Activated CD4-positive, alpha-beta T cell treated with anti-CD3 and anti-CD28 coated beads, Interleukin-2, amount 10 ng/mL, durations not matched to agents 7 days and 5 days (primary cell): ENCODE measurements around the gene PADI3. TPM values are rescaled to one million over a fixed set of nuclear protein-coding genes. Genes with fewer than 3 reads are reported as not detected.

Source experiments
- CTCF ChIA-PET: fragments of 350-600 bp; sonication (Branson Sonifier 250); formaldehyde crosslinking; loops from one replicate; lab custom pipeline; 2021; ENCODE audit warnings: antibody characterized with exemption; lab: Charles Lee
- POLR2A ChIA-PET: fragments of 350-600 bp; sonication (Branson Sonifier 250); formaldehyde crosslinking; loops from one replicate; lab custom pipeline; 2021; ENCODE audit warnings: antibody characterized with exemption; lab: Charles Lee
- DNase-seq: peaks from one replicate; pipeline ENCODE4 v3.0.0-alpha.2; 2020
- H3K27ac Mint-ChIP-seq: one replicate; pipeline ENCODE4 v1.8.0; 2021; ENCODE audit warnings: mild to moderate bottlenecking, moderate library complexity, mixed read lengths
- H3K27me3 Mint-ChIP-seq: one replicate; pipeline ENCODE4 v1.8.0; 2021; ENCODE audit warnings: mixed read lengths
- H3K36me3 Mint-ChIP-seq: one replicate; pipeline ENCODE4 v1.8.0; 2021; ENCODE audit warnings: low read depth, mixed read lengths
- H3K4me1 Mint-ChIP-seq: one replicate; pipeline ENCODE4 v1.8.0; 2021; ENCODE audit warnings: mixed read lengths
- H3K4me3 Mint-ChIP-seq: one replicate; pipeline ENCODE4 v1.8.0; 2021; ENCODE audit warnings: mild to moderate bottlenecking, moderate library complexity, mixed read lengths
- H3K9me3 Mint-ChIP-seq: one replicate; pipeline ENCODE4 v1.8.0; 2021; ENCODE audit warnings: mixed read lengths
- total RNA-seq, 2 experiments: library from RNA; stranded (reverse); gene quantifications; one replicate each; pipeline ENCODE4 v1.2.3, GENCODE V29; 2021

The PADI3 gene
- total RNA-seq, 2 experiments from 2014 or later: not detected

DNA sequence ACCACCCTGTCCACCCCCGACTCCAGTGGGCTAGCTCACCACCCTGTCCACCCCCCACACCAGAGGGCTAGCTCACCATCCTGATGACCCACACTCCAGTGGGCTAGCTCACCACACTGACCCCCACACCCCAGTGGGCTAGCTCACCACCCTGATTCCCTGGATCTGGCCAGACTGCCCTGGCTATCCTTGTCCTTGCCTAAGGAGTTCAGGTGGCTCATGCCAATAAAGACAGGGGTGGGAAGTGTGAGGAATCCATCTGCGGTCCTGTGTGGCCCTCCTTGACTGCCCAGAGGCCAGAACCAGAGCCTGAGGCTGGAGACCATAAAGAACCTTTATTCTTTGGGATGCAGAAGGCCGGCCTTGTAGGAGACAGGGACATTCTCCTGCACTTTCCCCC, 40.4 kb upstream of the PADI3 start:
- ChIA-PET POLR2A (no interaction called here), CTCF (interaction anchor here (1.0 kb wide), 1 partner anchor 16 kb away, joined by 5 read pairs; no protein-coding TSS in a partner anchor)
- DNase-seq: no peak
- Mint-ChIP-seq H3K4me1 (peaks cover 48% of the 10 kb centered on the region), H3K36me3 (no peaks in the 10 kb centered on the region), H3K27ac (no peak overlapping the region), H3K4me3 (no peak overlapping the region), H3K27me3 (peaks cover 35% of the 10 kb centered on the region), H3K9me3 (no peaks in the 10 kb centered on the region)

DNA sequence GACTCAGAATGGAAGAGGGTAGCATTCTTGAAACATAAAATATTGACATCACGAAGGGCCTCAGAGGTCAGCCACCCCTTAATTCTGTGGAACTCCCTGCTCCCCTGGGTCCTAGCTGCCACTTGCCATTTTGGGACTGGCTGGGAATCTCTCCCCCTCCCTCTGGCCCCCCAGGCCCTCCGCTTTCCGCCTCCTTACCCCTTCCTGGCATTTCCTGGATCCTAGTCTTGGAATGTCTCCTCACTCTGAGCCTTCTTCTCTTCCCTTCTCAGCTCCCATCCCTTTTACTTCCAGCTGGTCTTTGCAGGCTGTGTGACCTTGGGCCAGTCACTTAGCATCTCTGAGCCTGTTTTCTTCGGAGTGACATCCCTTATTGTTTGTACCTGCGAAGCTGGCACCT, 39.5 kb upstream of the PADI3 start:
- Mint-ChIP-seq H3K4me3 (no peak overlapping the region), H3K36me3 (no peaks in the 10 kb centered on the region), H3K9me3 (no peaks in the 10 kb centered on the region), H3K27ac (no peak overlapping the region), H3K27me3 (peaks cover 35% of the 10 kb centered on the region), H3K4me1 (peaks cover 40% of the 10 kb centered on the region)
- CTCF ChIA-PET: no interaction called here
- no peak for DNase-seq
- POLR2A ChIA-PET: no interaction called here

DNA sequence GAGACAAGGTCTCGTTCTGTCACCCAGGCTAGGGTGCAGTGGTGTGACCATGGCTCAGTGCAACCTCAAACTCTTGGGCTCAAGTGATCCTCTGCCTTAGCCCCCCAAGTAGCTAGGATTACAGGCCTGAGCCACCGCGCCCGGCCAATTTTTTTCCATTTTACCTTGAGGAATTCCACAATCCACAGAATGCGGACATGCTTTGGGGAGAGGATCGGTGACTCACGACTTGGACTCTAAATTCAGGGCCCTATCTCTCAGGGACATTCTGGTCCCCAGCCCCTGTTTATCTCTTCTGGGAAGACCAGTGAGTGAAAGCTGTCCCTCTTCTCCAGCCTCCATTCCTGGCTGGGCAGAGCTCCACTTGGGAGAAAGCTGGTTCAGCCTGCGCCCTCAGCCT, 38.7 kb upstream of the PADI3 start:
- Mint-ChIP-seq H3K27me3 (peaks cover 34% of the 10 kb centered on the region), H3K9me3 (no peaks in the 10 kb centered on the region), H3K27ac (no peak overlapping the region), H3K4me3 (no peak overlapping the region), H3K36me3 (no peaks in the 10 kb centered on the region), H3K4me1 (peaks cover 37% of the 10 kb centered on the region)
- CTCF ChIA-PET: no interaction called here
- no peak for DNase-seq
- POLR2A ChIA-PET: no interaction called here

DNA sequence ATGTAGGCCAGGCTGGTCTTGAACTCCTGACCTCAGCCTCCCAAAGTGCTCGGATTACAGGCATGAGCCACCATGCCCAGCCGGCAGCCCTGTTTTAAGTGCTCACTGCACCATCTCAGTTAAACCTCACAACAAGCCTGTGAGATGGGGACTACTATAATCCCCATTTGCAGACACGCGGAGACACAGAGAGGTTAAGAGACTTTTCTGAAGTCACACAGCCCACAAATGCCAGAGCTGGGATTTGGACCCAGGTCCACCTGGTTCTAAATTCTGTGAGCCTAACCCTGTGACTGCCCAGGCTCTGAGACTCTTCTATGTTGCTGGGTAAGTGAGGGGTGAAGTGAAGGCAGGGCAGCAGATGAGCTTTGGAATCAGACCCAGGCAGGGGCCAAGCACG, 37.5 kb upstream of the PADI3 start:
- no peak for DNase-seq
- H3K4me1 Mint-ChIP-seq: peaks cover 36% of the 10 kb centered on the region
- H3K27ac Mint-ChIP-seq: no peak overlapping the region
- no peak overlapping the region for H3K4me3 Mint-ChIP-seq
- H3K9me3 Mint-ChIP-seq: no peaks in the 10 kb centered on the region
- H3K27me3 Mint-ChIP-seq: peaks cover 37% of the 10 kb centered on the region
- CTCF ChIA-PET: no interaction called here
- POLR2A ChIA-PET: no interaction called here
- H3K36me3 Mint-ChIP-seq: no peaks in the 10 kb centered on the region

DNA sequence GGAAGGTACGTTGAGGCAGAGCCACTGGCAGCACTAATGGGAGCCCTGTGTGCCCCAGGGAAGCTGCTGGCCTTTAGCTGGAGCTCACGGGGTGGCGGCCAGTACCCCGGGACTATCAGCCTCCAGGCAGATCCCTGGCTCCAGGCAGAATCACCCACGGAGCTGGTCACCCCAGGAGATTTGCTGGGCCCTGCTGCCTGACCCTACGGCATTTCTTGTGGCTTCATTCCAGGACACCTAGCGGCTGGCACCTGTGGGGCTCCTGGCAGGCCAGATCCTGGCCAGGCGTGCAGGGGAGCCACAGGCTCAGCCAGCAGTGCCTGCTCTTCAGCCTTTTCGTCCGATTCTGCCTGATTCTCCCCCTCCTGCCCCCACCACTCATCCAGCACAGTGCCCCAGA, 36.9 kb upstream of the PADI3 start:
- POLR2A ChIA-PET: no interaction called here
- CTCF ChIA-PET: interaction anchor here (0.7 to 1.5 kb wide), 3 partner anchors 8 to 123 kb away, joined by 3 to 4 read pairs (median 3); no protein-coding TSS in a partner anchor
- no peak for DNase-seq
- Mint-ChIP-seq H3K4me1 (peaks cover 36% of the 10 kb centered on the region), H3K27me3 (peaks cover 38% of the 10 kb centered on the region), H3K36me3 (no peaks in the 10 kb centered on the region), H3K27ac (no peak overlapping the region), H3K4me3 (no peak overlapping the region), H3K9me3 (no peaks in the 10 kb centered on the region)

DNA sequence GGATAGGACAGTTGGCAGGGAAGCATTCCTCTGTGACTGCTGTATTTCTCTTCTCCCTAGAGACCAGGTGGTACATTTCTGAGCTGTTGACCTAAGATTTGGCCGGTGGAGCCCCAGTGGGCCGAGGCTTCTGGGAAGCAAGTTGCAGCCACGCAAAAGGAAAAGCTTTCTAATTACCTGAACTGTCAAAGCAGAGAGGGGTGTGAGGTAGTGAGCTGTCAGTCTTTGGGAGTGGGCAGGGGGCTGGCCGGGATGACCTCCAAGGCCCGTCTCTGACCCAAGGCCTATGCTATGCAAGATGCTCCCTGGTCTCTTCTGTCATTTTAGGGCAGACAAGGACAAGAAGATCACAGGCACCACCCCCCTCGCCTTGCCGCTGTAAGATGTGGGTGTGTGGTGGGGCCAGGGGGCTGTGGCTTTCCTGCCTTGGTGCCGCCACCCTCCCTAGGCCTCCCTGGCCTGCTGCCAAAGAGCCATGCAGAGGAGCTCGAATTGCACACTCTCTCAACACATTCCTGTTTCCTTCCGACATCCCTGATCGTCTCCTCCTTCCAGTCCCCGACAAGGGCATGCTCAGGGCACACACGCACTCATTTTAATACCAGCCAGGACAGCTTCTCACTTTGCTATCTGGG, 36.3 kb upstream of the PADI3 start:
- Mint-ChIP-seq H3K4me1 (peaks cover 30% of the 10 kb centered on the region), H3K4me3 (peak overlapping the region; percentile 5), H3K36me3 (no peaks in the 10 kb centered on the region), H3K27ac (no peak overlapping the region), H3K27me3 (peaks cover 39% of the 10 kb centered on the region), H3K9me3 (no peaks in the 10 kb centered on the region)
- ChIA-PET CTCF (interaction anchor here (0.7 to 1.5 kb wide), 4 partner anchors 8 to 123 kb away, joined by 3 to 4 read pairs (median 3); no protein-coding TSS in a partner anchor), POLR2A (no interaction called here)
- DNase-seq: peak; percentile 74

DNA sequence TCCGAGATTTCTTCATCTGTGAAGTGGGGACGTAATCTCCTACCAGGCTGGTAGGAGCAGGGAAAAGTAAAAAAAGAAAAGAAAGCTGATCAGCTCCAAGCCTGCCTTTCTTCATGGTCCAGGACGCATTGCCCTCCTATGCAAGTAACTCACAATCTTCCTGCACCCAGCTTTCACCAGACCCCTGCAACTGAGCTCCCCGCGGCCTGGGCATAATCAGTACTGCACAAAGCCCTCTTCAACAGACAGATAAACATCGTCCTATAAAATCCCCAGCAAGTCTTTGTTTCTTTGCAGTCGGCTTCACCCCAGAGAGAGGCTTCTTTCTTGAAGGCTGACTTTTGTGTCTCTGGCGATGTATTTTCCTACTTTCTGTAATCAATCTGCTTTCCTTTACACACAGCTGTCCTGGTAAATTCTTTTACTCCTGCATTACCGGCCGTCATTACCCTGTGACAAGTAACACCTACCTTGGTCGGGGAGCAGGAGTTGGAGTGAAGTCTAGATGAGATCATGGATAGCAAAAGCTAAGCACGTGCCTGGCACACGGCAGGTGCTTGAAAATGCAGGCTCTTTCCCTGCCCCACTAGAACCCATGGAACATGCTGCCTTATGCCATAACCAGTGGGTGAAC, 35.6 kb upstream of the PADI3 start:
- Mint-ChIP-seq H3K27ac (no peak overlapping the region), H3K4me3 (no peak overlapping the region), H3K9me3 (no peaks in the 10 kb centered on the region), H3K4me1 (peaks cover 23% of the 10 kb centered on the region), H3K36me3 (no peaks in the 10 kb centered on the region), H3K27me3 (peaks cover 43% of the 10 kb centered on the region)
- DNase-seq: no peak
- ChIA-PET POLR2A (no interaction called here), CTCF (interaction anchor here (1.0 to 1.5 kb wide), 2 partner anchors 15 to 88 kb away, joined by 3 to 4 read pairs; no protein-coding TSS in a partner anchor)

DNA sequence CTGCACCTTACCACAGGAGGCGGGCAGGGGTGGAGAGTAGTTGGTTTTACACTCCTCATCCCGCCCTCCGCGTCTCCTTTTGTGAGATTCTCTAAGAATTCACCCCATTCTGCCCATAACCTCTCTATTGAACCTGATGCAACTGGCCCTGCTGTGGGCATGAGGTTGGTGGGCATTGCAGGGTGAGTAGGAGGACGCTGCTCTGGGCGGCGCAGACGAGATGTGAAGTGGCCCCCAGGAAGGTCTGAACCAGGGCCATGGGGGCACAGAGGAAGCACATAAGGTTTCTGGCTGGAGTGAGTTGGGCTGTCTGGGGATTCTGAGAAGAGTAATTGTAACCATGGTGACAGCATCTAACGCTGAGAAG, 35.1 kb upstream of the PADI3 start:
- H3K4me3 Mint-ChIP-seq: no peak overlapping the region
- no peak overlapping the region for H3K27ac Mint-ChIP-seq
- POLR2A ChIA-PET: no interaction called here
- peaks cover 43% of the 10 kb centered on the region for H3K27me3 Mint-ChIP-seq
- peaks cover 20% of the 10 kb centered on the region for H3K4me1 Mint-ChIP-seq
- CTCF ChIA-PET: interaction anchor here (0.6 kb wide), 1 partner anchor 1145 kb away, joined by 3 read pairs; no protein-coding TSS in a partner anchor
- no peaks in the 10 kb centered on the region for H3K36me3 Mint-ChIP-seq
- no peaks in the 10 kb centered on the region for H3K9me3 Mint-ChIP-seq
- DNase-seq: no peak

DNA sequence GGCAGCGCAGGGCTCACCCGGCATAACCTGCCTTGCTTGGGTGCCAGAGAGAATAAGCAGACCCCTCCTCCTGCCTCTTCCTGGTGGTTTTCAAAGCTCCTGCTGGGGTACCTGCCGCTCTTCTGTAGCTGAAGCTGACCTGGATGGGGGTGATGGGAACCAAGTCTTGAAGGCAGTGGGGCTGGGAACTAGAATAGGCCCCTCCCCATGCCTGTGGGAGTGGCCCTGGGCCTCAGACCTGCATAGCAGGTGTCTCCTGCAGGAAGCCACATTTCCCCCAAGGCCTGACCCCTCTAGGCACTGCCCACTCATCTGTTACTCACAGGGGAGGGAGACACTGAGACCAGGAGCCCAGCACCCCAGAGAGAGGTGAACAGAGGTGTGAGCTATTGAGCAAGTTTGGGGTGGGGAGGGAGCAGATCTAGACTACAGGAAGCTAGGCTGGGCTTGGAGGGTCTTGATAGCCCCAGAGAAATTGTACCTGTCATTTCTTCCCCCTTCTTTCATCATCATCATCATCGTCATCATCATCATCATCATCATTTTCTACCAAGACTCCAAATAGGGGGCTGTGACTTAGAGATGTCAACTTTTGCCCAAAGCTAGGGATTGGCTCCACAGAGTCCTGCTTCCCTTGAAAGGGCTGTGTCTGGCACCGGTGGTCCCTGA, 33.9 kb upstream of the PADI3 start:
- Mint-ChIP-seq H3K27me3 (peaks cover 43% of the 10 kb centered on the region), H3K4me1 (peaks cover 20% of the 10 kb centered on the region), H3K36me3 (no peaks in the 10 kb centered on the region), H3K4me3 (no peak overlapping the region), H3K9me3 (no peaks in the 10 kb centered on the region), H3K27ac (no peak overlapping the region)
- ChIA-PET CTCF (no interaction called here), POLR2A (no interaction called here)
- no peak for DNase-seq

DNA sequence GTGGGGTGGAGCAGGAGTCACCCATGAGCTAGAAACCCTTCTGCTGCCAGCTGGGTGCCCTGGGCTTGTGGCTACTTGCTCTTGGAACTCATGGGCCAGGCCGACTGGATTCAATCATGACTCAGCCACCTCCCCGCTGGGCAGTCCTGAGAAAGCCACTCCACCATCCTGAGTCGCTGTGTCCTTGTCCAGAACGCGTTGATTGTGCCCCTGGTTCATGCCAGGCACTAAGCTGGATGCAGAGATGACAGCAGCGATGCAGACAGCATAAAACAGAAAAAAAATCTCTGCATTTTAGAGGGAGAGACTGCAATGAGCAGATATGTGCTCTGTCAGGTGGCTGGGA, 33.4 kb upstream of the PADI3 start:
- no peak overlapping the region for H3K4me3 Mint-ChIP-seq
- no peaks in the 10 kb centered on the region for H3K36me3 Mint-ChIP-seq
- CTCF ChIA-PET: no interaction called here
- H3K9me3 Mint-ChIP-seq: no peaks in the 10 kb centered on the region
- H3K27me3 Mint-ChIP-seq: peaks cover 45% of the 10 kb centered on the region
- peaks cover 19% of the 10 kb centered on the region for H3K4me1 Mint-ChIP-seq
- DNase-seq: no peak
- POLR2A ChIA-PET: no interaction called here
- no peak overlapping the region for H3K27ac Mint-ChIP-seq

DNA sequence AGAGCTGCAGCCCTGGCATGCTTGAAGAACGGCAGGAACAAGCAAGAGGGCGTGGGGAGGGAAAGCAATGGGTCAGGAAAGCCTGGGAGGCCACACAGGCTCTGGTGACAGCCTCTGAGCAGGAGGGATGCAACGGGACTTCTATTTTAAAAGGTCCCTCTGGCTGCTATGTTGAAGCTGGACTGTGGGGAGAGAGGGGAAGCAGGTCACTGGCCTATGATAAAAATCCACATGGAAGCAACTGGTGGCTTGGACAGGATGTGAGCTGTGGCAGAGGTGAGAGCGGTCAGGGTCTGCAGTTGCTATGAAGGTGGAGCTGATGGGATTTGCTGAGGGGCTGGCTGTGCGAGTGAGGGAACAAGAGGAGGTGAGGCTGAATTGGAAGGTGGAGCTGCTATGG, 32.8 kb upstream of the PADI3 start:
- ChIA-PET POLR2A (no interaction called here), CTCF (no interaction called here)
- H3K27me3 Mint-ChIP-seq: peaks cover 45% of the 10 kb centered on the region
- no peak overlapping the region for H3K4me3 Mint-ChIP-seq
- H3K27ac Mint-ChIP-seq: no peak overlapping the region
- peaks cover 18% of the 10 kb centered on the region for H3K4me1 Mint-ChIP-seq
- DNase-seq: no peak
- H3K36me3 Mint-ChIP-seq: no peaks in the 10 kb centered on the region
- no peaks in the 10 kb centered on the region for H3K9me3 Mint-ChIP-seq

DNA sequence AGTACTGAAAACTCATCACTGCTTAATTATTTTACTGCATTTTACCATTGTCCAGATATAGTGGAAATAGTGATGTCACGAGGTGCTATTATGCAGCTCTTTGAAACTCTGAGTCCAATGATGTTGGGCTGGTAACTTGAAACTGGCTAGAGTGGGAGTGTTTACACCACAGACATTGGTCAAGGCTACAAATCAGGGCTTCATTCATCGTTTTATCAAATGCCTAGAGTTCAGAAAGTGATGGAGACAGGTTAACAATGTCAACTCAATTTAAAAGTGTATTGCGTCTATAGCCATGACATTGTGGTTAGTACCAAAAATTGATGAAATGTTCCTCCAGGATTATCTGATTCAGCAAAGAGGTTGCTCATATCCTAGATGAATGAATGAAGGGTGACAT, 31.3 kb upstream of the PADI3 start:
- H3K4me1 Mint-ChIP-seq: peaks cover 9% of the 10 kb centered on the region
- POLR2A ChIA-PET: no interaction called here
- no peak overlapping the region for H3K4me3 Mint-ChIP-seq
- DNase-seq: no peak
- CTCF ChIA-PET: no interaction called here
- no peaks in the 10 kb centered on the region for H3K36me3 Mint-ChIP-seq
- no peaks in the 10 kb centered on the region for H3K9me3 Mint-ChIP-seq
- no peak overlapping the region for H3K27ac Mint-ChIP-seq
- H3K27me3 Mint-ChIP-seq: peaks cover 47% of the 10 kb centered on the region

DNA sequence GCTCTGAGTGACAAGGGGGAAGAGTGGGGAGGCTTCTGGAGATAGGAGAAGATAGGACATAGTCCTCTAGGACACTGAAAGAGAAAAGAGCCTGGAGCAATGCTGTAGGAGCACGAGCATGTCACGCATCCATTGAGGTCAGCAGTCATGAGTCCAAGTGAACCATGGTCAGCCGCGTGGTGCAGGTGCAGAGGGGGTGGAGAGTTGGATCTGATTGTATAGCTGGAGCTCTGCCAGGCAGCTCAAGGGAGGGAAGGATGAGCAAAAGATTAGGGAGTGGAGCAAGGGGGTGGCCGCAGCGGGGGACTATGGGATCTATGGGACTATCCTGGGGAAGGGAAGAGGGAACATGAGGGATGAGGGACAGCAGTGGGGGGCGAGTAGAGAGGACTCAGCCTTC, 30.0 kb upstream of the PADI3 start:
- ChIA-PET CTCF (no interaction called here), POLR2A (no interaction called here)
- Mint-ChIP-seq H3K4me3 (no peak overlapping the region), H3K36me3 (no peaks in the 10 kb centered on the region), H3K27me3 (peaks cover 34% of the 10 kb centered on the region), H3K9me3 (no peaks in the 10 kb centered on the region), H3K4me1 (no peaks in the 10 kb centered on the region), H3K27ac (no peak overlapping the region)
- DNase-seq: no peak
